ENCODE measurements around the gene CFAP73. TPM values are rescaled to one million over a fixed set of nuclear protein-coding genes. Genes with fewer than 3 reads are reported as not detected.

The CFAP73 gene
- total and polyA plus RNA-seq, 10 of the 15 experiments (the other 5 are each of a cell fraction or from before 2014, with no cell fraction given) = 0.18 TPM; not detected in 9

DNA sequence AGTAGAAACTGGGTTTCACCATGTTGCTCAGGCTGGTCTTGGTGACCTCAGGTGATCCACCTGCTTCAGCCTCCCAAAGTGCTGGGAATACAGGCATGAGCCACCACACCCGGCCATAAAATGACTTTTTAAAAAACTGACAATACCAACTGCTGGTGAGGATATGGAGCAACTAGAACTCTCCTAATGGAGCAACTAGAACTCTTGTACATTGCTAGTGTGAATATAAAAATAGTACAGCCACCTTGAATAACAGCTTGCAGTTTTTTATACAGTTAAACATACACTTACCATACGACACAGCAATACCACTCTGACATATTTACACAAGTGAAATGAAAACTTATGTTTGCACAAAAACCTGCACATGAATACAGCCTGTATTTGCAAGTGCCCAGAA, 2.5 kb upstream of the CFAP73 start:
- Histone ChIP-seq H3K79me2 (ENCODE audit: control insufficient read depth, insufficient read depth, low read length) (no peaks in the 10 kb centered on the region), H3K27me3 (replicated peaks in 1 of 2; ENCODE audit: control insufficient read depth in 2 of 2, insufficient read depth in 2 of 2, low read length in 1 of 2) (peaks cover 0 to 3% of the 10 kb centered on the region in 2 experiments; a peak in 2 of 4 replicates), H4K20me1 (ENCODE audit: control insufficient read depth, insufficient read depth) (no peaks in the 10 kb centered on the region), H3K4me1 (ENCODE audit: control insufficient read depth, insufficient read depth, low read length) (no peaks in the 10 kb centered on the region; the same call in 1 of the 2 replicates), H3K4me2 (ENCODE audit: control insufficient read depth, insufficient read depth) (no peak overlapping the region), H3K4me3 (no peak overlapping the region), H3K9me3 (replicated peaks; ENCODE audit: control insufficient read depth, insufficient read depth, low read length) (no peaks in the 10 kb centered on the region), H3K27ac (ENCODE audit: control insufficient read depth, insufficient read depth) (no peak overlapping the region), H3K36me3 (ENCODE audit: control insufficient read depth in 2 of 2, insufficient read depth in 2 of 2, low read length in 1 of 2) (no peaks in the 10 kb centered on the region), H3K9ac (ENCODE audit: control insufficient read depth, insufficient read depth, low read length) (no peak overlapping the region), H2AFZ (ENCODE audit: control insufficient read depth, low read depth, low read length) (no peak overlapping the region)
- 37% methylated on average over 2 of the region's 2 CpGs for WGBS (ENCODE audit: insufficient coverage, insufficient replicate concordance, low lambda C conversion rate, missing lambda C conversion rate)
- RAD21 ChIA-PET (ENCODE audit: unreplicated experiment) = interaction anchor here (0.7 kb wide), 1 partner anchor 89 kb away, joined by 5 read pairs; no protein-coding TSS in a partner anchor
- CTCF ChIA-PET = interaction anchor here (0.7 to 1.3 kb wide), 3 partner anchors 27 to 99 kb away, joined by 3 to 4 read pairs (median 3); no protein-coding TSS in a partner anchor
- ATAC-seq (no peak), DNase-seq (ENCODE audit: low read depth, low spot score) (no peak), FAIRE-seq (no peak)
- SMC1A ChIA-PET (ENCODE audit: uncharacterized antibody, unreplicated experiment) = interaction anchor here (1.3 kb wide), 1 partner anchor 9 kb away, joined by 6 read pairs; no protein-coding TSS in a partner anchor
- intact Hi-C loops (cut with micrococcal nuclease; ENCODE audit: unreplicated experiment) (no loop called here), in situ Hi-C loops (cut with MboI) (no loop called here)
- POLR2A ChIA-PET = interaction anchor here (1.1 kb wide), 1 partner anchor 27 kb away, joined by 3 read pairs; no protein-coding TSS in a partner anchor
- no TSS peak for BruUV-seq (replicated peaks)
- TF ChIP-seq SUPT20H (IDR thresholded peaks at IDR 0.05; ENCODE audit: borderline replicate concordance, control insufficient read depth, low read depth, low read length) (no peak), RAD21 (IDR thresholded peaks at IDR 0.05; ENCODE audit: insufficient read depth, low read depth, low read length) (no peak), MEF2A (IDR thresholded peaks at IDR 0.05; ENCODE audit: insufficient read depth, low read depth, low read length) (no peak), EGR1 (IDR thresholded peaks at IDR 0.05; ENCODE audit: borderline replicate concordance in 1 of 2, low read depth in 2 of 2, low read length in 2 of 2) (no peak), NFXL1 (IDR thresholded peaks at IDR 0.05; ENCODE audit: borderline replicate concordance) (no peak), HDAC6 (IDR thresholded peaks at IDR 0.05; ENCODE audit: unreplicated experiment) (no peak), CBX5 (IDR thresholded peaks at IDR 0.05; ENCODE audit: low read depth) (no peak), LARP7 (IDR thresholded peaks at IDR 0.05) (no peak), SRF (IDR thresholded peaks at IDR 0.05; ENCODE audit: low read depth in 2 of 2, low read length in 2 of 2) (no peak), RAD51 (IDR thresholded peaks at IDR 0.05) (no peak), SMAD1 (IDR thresholded peaks at IDR 0.05; ENCODE audit: low read depth, partially characterized antibody) (no peak), MYC (IDR thresholded peaks at IDR 0.05; ENCODE audit: insufficient read depth, insufficient read length, insufficient replicate concordance, low read length, severe bottlenecking) (no peak)
- TF ChIP-seq, protein P1, sequence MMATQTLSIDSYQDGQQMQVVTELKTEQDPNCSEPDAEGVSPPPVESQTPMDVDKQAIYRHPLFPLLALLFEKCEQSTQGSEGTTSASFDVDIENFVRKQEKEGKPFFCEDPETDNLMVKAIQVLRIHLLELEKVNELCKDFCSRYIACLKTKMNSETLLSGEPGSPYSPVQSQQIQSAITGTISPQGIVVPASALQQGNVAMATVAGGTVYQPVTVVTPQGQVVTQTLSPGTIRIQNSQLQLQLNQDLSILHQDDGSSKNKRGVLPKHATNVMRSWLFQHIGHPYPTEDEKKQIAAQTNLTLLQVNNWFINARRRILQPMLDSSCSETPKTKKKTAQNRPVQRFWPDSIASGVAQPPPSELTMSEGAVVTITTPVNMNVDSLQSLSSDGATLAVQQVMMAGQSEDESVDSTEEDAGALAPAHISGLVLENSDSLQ (IDR thresholded peaks at IDR 0.05) = no peak
- TF ChIP-seq, protein P2, sequence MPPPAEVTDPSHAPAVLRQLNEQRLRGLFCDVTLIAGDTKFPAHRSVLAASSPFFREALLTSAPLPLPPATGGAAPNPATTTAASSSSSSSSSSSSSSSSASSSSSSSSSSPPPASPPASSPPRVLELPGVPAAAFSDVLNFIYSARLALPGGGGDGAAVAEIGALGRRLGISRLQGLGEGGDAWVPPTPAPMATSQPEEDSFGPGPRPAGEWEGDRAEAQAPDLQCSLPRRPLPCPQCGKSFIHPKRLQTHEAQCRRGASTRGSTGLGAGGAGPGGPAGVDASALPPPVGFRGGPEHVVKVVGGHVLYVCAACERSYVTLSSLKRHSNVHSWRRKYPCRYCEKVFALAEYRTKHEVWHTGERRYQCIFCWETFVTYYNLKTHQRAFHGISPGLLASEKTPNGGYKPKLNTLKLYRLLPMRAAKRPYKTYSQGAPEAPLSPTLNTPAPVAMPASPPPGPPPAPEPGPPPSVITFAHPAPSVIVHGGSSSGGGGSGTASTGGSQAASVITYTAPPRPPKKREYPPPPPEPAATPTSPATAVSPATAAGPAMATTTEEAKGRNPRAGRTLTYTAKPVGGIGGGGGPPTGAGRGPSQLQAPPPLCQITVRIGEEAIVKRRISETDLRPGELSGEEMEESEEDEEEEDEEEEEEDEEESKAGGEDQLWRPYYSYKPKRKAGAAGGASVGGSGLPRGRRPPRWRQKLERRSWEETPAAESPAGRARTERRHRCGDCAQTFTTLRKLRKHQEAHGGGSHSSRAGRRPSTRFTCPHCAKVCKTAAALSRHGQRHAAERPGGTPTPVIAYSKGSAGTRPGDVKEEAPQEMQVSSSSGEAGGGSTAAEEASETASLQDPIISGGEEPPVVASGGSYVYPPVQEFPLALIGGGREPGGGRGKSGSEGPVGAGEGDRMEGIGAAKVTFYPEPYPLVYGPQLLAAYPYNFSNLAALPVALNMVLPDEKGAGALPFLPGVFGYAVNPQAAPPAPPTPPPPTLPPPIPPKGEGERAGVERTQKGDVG (CRISPR knock-in tag; IDR thresholded peaks at IDR 0.05) = no peak
- TF ChIP-seq, protein P3, sequence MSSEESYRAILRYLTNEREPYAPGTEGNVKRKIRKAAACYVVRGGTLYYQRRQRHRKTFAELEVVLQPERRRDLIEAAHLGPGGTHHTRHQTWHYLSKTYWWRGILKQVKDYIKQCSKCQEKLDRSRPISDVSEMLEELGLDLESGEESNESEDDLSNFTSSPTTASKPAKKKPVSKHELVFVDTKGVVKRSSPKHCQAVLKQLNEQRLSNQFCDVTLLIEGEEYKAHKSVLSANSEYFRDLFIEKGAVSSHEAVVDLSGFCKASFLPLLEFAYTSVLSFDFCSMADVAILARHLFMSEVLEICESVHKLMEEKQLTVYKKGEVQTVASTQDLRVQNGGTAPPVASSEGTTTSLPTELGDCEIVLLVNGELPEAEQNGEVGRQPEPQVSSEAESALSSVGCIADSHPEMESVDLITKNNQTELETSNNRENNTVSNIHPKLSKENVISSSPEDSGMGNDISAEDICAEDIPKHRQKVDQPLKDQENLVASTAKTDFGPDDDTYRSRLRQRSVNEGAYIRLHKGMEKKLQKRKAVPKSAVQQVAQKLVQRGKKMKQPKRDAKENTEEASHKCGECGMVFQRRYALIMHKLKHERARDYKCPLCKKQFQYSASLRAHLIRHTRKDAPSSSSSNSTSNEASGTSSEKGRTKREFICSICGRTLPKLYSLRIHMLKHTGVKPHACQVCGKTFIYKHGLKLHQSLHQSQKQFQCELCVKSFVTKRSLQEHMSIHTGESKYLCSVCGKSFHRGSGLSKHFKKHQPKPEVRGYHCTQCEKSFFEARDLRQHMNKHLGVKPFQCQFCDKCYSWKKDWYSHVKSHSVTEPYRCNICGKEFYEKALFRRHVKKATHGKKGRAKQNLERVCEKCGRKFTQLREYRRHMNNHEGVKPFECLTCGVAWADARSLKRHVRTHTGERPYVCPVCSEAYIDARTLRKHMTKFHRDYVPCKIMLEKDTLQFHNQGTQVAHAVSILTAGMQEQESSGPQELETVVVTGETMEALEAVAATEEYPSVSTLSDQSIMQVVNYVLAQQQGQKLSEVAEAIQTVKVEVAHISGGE (CRISPR knock-in tag; IDR thresholded peaks at IDR 0.05) = no peak
